HCT116 (cell line): Measurements from ENCODE around the gene HOXB1.

Source experiments
- CEBPB ChIP-seq: IDR thresholded peaks from 2 replicates; pipeline ENCODE4 v1.6.1; 2012; ENCODE audit warnings: low read depth
- EGR1 ChIP-seq: IDR thresholded peaks from 2 replicates; pipeline ENCODE4 v1.6.1; 2012; ENCODE audit warnings: low read depth
- EZH2 ChIP-seq: fragments of 200-600 bp; sonication (generic); IDR thresholded peaks from 2 replicates; pipeline ENCODE4 v1.6.1; 2017; ENCODE audit warnings: antibody characterized with exemption, mixed run types
- FOSL1 ChIP-seq: IDR thresholded peaks from 2 replicates; pipeline ENCODE4 v1.6.1; 2012; ENCODE audit warnings: low read depth
- POLR2A ChIP-seq: IDR thresholded peaks from 2 replicates; pipeline ENCODE4 v1.7.0; 2011; ENCODE audit warnings: borderline replicate concordance; ENCODE audit not compliant: insufficient read depth, insufficient read length; ENCODE audit errors: extremely low read depth
- POLR2AphosphoS5 ChIP-seq: IDR thresholded peaks from 2 replicates; pipeline ENCODE4 v1.6.1; 2011; ENCODE audit warnings: mild to moderate bottlenecking, low read depth, low read length, moderate library complexity
- RAD21 ChIP-seq: IDR thresholded peaks from 2 replicates; pipeline ENCODE4 v1.6.1; 2012; ENCODE audit warnings: low read depth, mild to moderate bottlenecking
- SIN3A ChIP-seq: IDR thresholded peaks from 2 replicates; pipeline ENCODE4 v1.6.1; 2012; ENCODE audit warnings: low read depth
- SP1 ChIP-seq: IDR thresholded peaks from 2 replicates; pipeline ENCODE4 v1.6.1; 2012; ENCODE audit warnings: low read depth
- YY1 ChIP-seq: IDR thresholded peaks from 2 replicates; pipeline ENCODE4 v1.6.1; 2011; ENCODE audit warnings: low read length, low read depth, moderate library complexity, mild to moderate bottlenecking; ENCODE audit not compliant: insufficient replicate concordance; ENCODE audit errors: extremely low read depth
- TF ChIP-seq, protein P1 (sequence below), 3 experiments: fragments of 200-600 bp in 1 of 3; sonication (generic) in 1 of 3; IDR thresholded peaks in 2 of 3; conservative IDR thresholded peaks in 1 of 3; 2 replicates each; pipeline ENCODE4 v1.5.1; 2012 to 2017; ENCODE audit warnings: low read depth in 2 of 3, low read length in 2 of 3, antibody characterized with exemption in 1 of 3, borderline replicate concordance in 1 of 3, control low read depth in 1 of 3, mild to moderate bottlenecking in 1 of 3, mixed read lengths in 1 of 3, mixed run types in 1 of 3, moderate library complexity in 1 of 3; ENCODE audit not compliant: insufficient read depth in 1 of 3
- TF ChIP-seq, protein P2 (sequence below): IDR thresholded peaks from 2 replicates; pipeline ENCODE4 v1.6.1; 2012
- TF ChIP-seq, protein P3 (sequence below): IDR thresholded peaks from 2 replicates; pipeline ENCODE4 v1.6.1; 2012; ENCODE audit warnings: low read depth
- TF ChIP-seq, protein P4 (sequence below): IDR thresholded peaks from 2 replicates; pipeline ENCODE4 v1.6.1; 2012

DNA sequence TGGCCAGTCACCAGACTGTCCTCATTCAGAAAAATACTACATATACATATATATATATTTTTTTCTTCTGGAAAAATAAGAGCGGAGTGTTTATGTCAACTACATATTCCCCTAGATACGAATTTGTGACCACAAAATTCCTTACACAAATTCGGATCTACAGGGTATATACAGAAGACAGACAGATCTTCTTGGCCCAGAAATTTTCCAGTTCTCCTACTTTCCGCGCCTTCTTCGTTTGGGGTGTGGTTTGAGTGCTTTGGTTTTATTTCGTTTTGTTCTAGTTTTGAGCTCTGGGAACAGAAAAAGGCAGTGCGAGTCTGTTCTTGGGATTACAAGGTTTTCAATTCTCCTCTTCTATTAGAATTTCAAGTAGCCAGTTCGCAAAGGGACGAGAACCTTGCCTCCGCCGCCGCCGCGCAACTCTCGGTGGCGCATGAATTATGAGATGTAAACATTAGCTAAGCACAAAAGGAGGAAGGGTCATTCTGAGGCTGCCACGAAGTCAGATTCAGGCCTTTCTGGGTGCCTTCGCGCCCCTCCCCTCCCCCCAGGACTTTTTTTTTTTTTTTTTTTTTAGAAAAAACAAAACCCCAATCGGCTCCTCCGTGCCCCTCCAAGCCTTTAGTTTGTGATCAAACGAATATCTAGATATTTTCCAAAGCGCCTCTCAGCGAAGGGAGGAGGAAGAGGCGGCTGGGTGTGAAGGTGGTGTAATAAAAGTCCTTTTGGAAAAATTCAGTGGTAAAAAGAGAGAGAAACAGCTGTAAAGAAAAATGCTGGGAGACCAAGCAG is 49.1 kb upstream of the HOXB1 start:
- TF ChIP-seq, protein P1, sequence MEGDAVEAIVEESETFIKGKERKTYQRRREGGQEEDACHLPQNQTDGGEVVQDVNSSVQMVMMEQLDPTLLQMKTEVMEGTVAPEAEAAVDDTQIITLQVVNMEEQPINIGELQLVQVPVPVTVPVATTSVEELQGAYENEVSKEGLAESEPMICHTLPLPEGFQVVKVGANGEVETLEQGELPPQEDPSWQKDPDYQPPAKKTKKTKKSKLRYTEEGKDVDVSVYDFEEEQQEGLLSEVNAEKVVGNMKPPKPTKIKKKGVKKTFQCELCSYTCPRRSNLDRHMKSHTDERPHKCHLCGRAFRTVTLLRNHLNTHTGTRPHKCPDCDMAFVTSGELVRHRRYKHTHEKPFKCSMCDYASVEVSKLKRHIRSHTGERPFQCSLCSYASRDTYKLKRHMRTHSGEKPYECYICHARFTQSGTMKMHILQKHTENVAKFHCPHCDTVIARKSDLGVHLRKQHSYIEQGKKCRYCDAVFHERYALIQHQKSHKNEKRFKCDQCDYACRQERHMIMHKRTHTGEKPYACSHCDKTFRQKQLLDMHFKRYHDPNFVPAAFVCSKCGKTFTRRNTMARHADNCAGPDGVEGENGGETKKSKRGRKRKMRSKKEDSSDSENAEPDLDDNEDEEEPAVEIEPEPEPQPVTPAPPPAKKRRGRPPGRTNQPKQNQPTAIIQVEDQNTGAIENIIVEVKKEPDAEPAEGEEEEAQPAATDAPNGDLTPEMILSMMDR (IDR thresholded peaks at IDR 0.05 in 2 of 3, conservative IDR thresholded peaks at IDR 0.05 in 1 of 3; ENCODE audit: borderline replicate concordance in 1 of 3, insufficient read depth in 1 of 3, low read depth in 2 of 3, low read length in 2 of 3): no peak
- no peak for TF ChIP-seq RAD21
- no peak for TF ChIP-seq SIN3A
- no peak for TF ChIP-seq FOSL1
- no peak for TF ChIP-seq POLR2A
- TF ChIP-seq, protein P2, sequence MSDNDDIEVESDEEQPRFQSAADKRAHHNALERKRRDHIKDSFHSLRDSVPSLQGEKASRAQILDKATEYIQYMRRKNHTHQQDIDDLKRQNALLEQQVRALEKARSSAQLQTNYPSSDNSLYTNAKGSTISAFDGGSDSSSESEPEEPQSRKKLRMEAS: no peak
- no peak for TF ChIP-seq YY1
- TF ChIP-seq CEBPB: no peak
- no peak for TF ChIP-seq POLR2AphosphoS5
- TF ChIP-seq EZH2: no peak
- no peak for TF ChIP-seq SP1
- TF ChIP-seq, protein P3, sequence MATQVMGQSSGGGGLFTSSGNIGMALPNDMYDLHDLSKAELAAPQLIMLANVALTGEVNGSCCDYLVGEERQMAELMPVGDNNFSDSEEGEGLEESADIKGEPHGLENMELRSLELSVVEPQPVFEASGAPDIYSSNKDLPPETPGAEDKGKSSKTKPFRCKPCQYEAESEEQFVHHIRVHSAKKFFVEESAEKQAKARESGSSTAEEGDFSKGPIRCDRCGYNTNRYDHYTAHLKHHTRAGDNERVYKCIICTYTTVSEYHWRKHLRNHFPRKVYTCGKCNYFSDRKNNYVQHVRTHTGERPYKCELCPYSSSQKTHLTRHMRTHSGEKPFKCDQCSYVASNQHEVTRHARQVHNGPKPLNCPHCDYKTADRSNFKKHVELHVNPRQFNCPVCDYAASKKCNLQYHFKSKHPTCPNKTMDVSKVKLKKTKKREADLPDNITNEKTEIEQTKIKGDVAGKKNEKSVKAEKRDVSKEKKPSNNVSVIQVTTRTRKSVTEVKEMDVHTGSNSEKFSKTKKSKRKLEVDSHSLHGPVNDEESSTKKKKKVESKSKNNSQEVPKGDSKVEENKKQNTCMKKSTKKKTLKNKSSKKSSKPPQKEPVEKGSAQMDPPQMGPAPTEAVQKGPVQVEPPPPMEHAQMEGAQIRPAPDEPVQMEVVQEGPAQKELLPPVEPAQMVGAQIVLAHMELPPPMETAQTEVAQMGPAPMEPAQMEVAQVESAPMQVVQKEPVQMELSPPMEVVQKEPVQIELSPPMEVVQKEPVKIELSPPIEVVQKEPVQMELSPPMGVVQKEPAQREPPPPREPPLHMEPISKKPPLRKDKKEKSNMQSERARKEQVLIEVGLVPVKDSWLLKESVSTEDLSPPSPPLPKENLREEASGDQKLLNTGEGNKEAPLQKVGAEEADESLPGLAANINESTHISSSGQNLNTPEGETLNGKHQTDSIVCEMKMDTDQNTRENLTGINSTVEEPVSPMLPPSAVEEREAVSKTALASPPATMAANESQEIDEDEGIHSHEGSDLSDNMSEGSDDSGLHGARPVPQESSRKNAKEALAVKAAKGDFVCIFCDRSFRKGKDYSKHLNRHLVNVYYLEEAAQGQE: no peak
- TF ChIP-seq, protein P4, sequence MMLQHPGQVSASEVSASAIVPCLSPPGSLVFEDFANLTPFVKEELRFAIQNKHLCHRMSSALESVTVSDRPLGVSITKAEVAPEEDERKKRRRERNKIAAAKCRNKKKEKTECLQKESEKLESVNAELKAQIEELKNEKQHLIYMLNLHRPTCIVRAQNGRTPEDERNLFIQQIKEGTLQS: no peak
- TF ChIP-seq EGR1: no peak
